Astrocyte (in vitro differentiated cells and primary cell): Measurements from ENCODE around the gene DDAH1.

Source experiments
- CTCF ChIP-seq: IDR thresholded peaks from 2 replicates; pipeline ENCODE4 v1.5.1; 2011; ENCODE audit warnings: low read depth, mild to moderate bottlenecking, inconsistent platforms, low read length, moderate library complexity; ENCODE audit not compliant: insufficient read depth
- EZH2 ChIP-seq: IDR thresholded peaks from 2 replicates; pipeline ENCODE4 v1.6.1; 2012; ENCODE audit warnings: mild to moderate bottlenecking, low read length, inconsistent platforms; ENCODE audit not compliant: insufficient read depth

- TF ChIP-seq CTCF (no peak), EZH2 (no peak)
Measured at GRCh38 chr1:85445906-85446305, 19.1 kb downstream of the DDAH1 start.
